ENCODE results near the gene CEMP1. TPM values are rescaled to one million over a fixed set of nuclear protein-coding genes. Genes with fewer than 3 reads are reported as not detected.

The CEMP1 gene
- total RNA-seq, 1 donor from 2014 or later: not detected

- no peak for DNase-seq
These were observed 30.7 kb downstream of the CEMP1 start for GRCh38 chr16:2500430-2500917.

- DNase-seq: no peak
These were observed 31.2 kb downstream of the CEMP1 start for GRCh38 chr16:2499890-2500429.

- DNase-seq: no peak
These were observed 31.8 kb downstream of the CEMP1 start for GRCh38 chr16:2499454-2499853.

- no peak for DNase-seq
These were observed 32.5 kb downstream of the CEMP1 start for GRCh38 chr16:2498531-2499253.

GRCh38 chr16:2497695-2498484 lies 33.3 kb downstream of the CEMP1 start:
- no peak for DNase-seq

GRCh38 chr16:2497116-2497630 lies 34.0 kb downstream of the CEMP1 start:
- no peak for DNase-seq

- no peak for DNase-seq
These were observed 34.7 kb downstream of the CEMP1 start for GRCh38 chr16:2496223-2497115.

GRCh38 chr16:2495041-2495440 lies 36.2 kb downstream of the CEMP1 start:
- DNase-seq: no peak

- no peak for DNase-seq
These were observed 36.6 kb downstream of the CEMP1 start for GRCh38 chr16:2494616-2495015.

GRCh38 chr16:2493605-2494004 lies 37.6 kb downstream of the CEMP1 start:
- DNase-seq: no peak

GRCh38 chr16:2492292-2492691 lies 38.9 kb downstream of the CEMP1 start:
- no peak for DNase-seq

- DNase-seq: no peak
These were observed 40.8 kb downstream of the CEMP1 start for GRCh38 chr16:2490190-2491105.

- DNase-seq: no peak
These were observed 41.6 kb downstream of the CEMP1 start for GRCh38 chr16:2489581-2489980.

- no peak for DNase-seq
These were observed 43.2 kb downstream of the CEMP1 start for GRCh38 chr16:2487903-2488531.

GRCh38 chr16:2487517-2487842 lies 43.7 kb downstream of the CEMP1 start:
- DNase-seq: no peak

GRCh38 chr16:2486645-2487516 lies 44.3 kb downstream of the CEMP1 start:
- no peak for DNase-seq

GRCh38 chr16:2485811-2486507 lies 45.2 kb downstream of the CEMP1 start:
- no peak for DNase-seq

- DNase-seq: no peak
These were observed 46.2 kb downstream of the CEMP1 start for GRCh38 chr16:2484898-2485508.
